PFSK-1 (cell line): ENCODE measurements around the gene BRINP1.

Experiments used
- FOXP2 ChIP-seq: optimal IDR thresholded peaks from 2 replicates; pipeline ENCODE3; 2011; ENCODE audit warnings: borderline replicate concordance, control low read depth, inconsistent platforms; ENCODE audit not compliant: insufficient read depth; ENCODE audit errors: extremely low read length, extremely low read depth
- POLR2AphosphoS5 ChIP-seq: IDR thresholded peaks from 2 replicates; pipeline ENCODE4 v1.6.1; 2012; ENCODE audit warnings: low read depth, mild to moderate bottlenecking, control low read depth, low read length, moderate library complexity
- SIN3A ChIP-seq: IDR thresholded peaks from 2 replicates; pipeline ENCODE4 v1.6.1; 2012; ENCODE audit warnings: mild to moderate bottlenecking, low read length, moderate library complexity, borderline replicate concordance; ENCODE audit not compliant: insufficient read depth
- TAF1 ChIP-seq: IDR thresholded peaks from 2 replicates; pipeline ENCODE4 v1.6.1; 2012; ENCODE audit warnings: low read length, control low read depth, borderline replicate concordance; ENCODE audit not compliant: insufficient read depth
- TF ChIP-seq, protein P1 (sequence below), 2 experiments: IDR thresholded peaks; 2 replicates each; pipeline versions ENCODE4 v1.6.1 to v1.8.0; 2011 to 2012; ENCODE audit warnings: low read depth in 2 of 2, low read length in 2 of 2, control low read depth in 1 of 2, inconsistent platforms in 1 of 2, mild to moderate bottlenecking in 1 of 2, moderate library complexity in 1 of 2; ENCODE audit not compliant: insufficient read depth in 1 of 2

DNA sequence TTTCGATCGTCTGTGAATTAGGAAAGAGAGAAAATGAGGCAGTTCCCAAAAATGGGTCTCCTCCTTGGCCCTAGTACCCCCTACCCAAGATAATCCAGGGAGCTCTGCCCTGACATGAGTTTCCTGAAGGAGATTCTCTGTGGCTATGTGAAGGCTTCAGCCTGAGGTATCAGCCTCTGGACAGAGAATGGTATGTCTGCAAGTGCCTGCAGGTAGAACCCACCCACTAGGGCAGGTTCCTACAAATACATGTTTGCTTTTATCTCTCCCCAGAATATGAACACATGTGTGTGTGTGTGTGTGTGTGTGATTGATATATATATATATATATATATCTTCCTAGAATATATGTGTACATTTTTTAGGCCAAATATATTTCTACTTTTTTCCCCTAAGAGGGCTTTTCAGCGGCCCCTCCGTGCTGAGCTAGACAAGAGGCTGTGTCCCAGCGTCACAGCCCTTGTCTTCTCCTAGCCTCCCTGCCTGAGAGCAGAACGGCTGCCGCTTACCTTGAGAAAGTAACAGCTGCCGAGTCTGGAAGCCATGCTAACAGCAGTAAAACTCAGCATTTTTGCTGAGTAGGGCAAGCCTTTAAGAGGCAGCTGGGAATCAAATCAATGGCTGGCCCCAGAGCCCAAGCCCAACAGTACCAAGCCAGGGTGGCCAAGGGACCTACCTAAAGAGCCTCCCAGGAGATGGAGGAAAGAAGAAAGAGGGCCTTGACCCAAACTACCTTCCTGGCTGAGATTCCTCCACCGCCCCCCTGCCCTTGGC is 2.1 kb downstream of the BRINP1 start:
- TF ChIP-seq POLR2AphosphoS5 (no peak), SIN3A (no peak), FOXP2 (no peak), TAF1 (no peak)
- TF ChIP-seq, protein P1, sequence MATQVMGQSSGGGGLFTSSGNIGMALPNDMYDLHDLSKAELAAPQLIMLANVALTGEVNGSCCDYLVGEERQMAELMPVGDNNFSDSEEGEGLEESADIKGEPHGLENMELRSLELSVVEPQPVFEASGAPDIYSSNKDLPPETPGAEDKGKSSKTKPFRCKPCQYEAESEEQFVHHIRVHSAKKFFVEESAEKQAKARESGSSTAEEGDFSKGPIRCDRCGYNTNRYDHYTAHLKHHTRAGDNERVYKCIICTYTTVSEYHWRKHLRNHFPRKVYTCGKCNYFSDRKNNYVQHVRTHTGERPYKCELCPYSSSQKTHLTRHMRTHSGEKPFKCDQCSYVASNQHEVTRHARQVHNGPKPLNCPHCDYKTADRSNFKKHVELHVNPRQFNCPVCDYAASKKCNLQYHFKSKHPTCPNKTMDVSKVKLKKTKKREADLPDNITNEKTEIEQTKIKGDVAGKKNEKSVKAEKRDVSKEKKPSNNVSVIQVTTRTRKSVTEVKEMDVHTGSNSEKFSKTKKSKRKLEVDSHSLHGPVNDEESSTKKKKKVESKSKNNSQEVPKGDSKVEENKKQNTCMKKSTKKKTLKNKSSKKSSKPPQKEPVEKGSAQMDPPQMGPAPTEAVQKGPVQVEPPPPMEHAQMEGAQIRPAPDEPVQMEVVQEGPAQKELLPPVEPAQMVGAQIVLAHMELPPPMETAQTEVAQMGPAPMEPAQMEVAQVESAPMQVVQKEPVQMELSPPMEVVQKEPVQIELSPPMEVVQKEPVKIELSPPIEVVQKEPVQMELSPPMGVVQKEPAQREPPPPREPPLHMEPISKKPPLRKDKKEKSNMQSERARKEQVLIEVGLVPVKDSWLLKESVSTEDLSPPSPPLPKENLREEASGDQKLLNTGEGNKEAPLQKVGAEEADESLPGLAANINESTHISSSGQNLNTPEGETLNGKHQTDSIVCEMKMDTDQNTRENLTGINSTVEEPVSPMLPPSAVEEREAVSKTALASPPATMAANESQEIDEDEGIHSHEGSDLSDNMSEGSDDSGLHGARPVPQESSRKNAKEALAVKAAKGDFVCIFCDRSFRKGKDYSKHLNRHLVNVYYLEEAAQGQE (IDR thresholded peaks at IDR 0.05; ENCODE audit: insufficient read depth in 1 of 2, low read depth in 2 of 2, low read length in 2 of 2) = no peak
